ENCODE measurements around the gene MEAK7.

- TF ChIP-seq CTCF (IDR thresholded peaks at IDR 0.05) (no peak), POLR2A (IDR thresholded peaks at IDR 0.05) (no peak), EP300 (IDR thresholded peaks at IDR 0.05) (no peak)
These were observed 23.2 kb upstream of the MEAK7 start for GRCh38 chr16:84527532-84528269.
